ENCODE measurements around the gene DGKZ. TPM values are rescaled to one million over a fixed set of nuclear protein-coding genes. Genes with fewer than 3 reads are reported as not detected.

Gene DGKZ
- total RNA-seq, result 53.5 and 74.4 TPM in 2 replicates

GRCh38 chr11:46346886-46347636 lies at the start of gene DGKZ:
Gene DGKZ, plus strand, starts transcription at chr11:46347463. Its CDS starts 197 bp downstream, at chr11:46347660.

GRCh38 chr11:46381048-46381818 lies 34.0 kb downstream of the DGKZ start, which contains the start of gene MDK:
Gene MDK, plus strand, starts transcription at chr11:46381669. Its CDS starts 389 bp downstream, at chr11:46382058.

GRCh38 chr11:46391578-46392420 lies 44.5 kb downstream of the DGKZ start, which contains the start of gene CHRM4:
Gene CHRM4, minus strand, starts transcription at chr11:46391776. Its CDS starts 5,219 bp downstream, at chr11:46386557.

Other genes starting within 250 kb of the DGKZ start
- 7.8 and 14.2 TPM in 2 replicates for gene PHF21A, start 226.0 kb upstream of the DGKZ start, total RNA-seq
- gene CREB3L1, start 69.8 kb upstream of the DGKZ start, total RNA-seq, result 35.7 and 38.1 TPM in 2 replicates
- 183 and 191 TPM in 2 replicates for gene MDK, start 34.2 kb downstream of the DGKZ start, total RNA-seq
- gene CHRM4, start 44.3 kb downstream of the DGKZ start, total RNA-seq, result 0.35 TPM in 1 of 2 replicates, not detected in the other
- gene AMBRA1, start 246.6 kb downstream of the DGKZ start, total RNA-seq, result 28.5 and 32.0 TPM in 2 replicates